Esophagus muscularis mucosa (tissue), 4 donors: ENCODE results near the gene LIG3. TPM values are rescaled to one million over a fixed set of nuclear protein-coding genes. Genes with fewer than 3 reads are reported as not detected.
A peak's percentile ranks its signal among the peaks of the same experiment; 100 is the strongest.
"Not testable (repeated sequence)": the region's sequence is repeated elsewhere in the genome, so short reads cannot be mapped to it uniquely, and the experiment has no call there.

ENCODE experiments used
- DNase-seq: peaks from one replicate; pipeline ENCODE4 v3.0.0-alpha.2; 2017; ENCODE audit errors: extremely low spot score
- H3K27ac ChIP-seq, 4 donors: fragments of 200-600 bp; sonication (generic); replicated peaks in 1 of 4; 1 replicate in 3 of 4; 2 replicates in 1 of 4; pipeline ENCODE4 v1.5.1; 2016 to 2019; ENCODE audit warnings: mild to moderate bottlenecking in 1 of 4
- H3K27me3 ChIP-seq, 4 donors: fragments of 200-600 bp; sonication (generic); one replicate each; pipeline versions ENCODE4 v1.5.1 to v1.6.0; 2016 to 2019
- H3K36me3 ChIP-seq, 4 donors: fragments of 200-600 bp; sonication (generic); one replicate each; pipeline ENCODE4 v1.5.1; 2016 to 2019
- H3K4me1 ChIP-seq, 4 donors: fragments of 200-600 bp; sonication (generic); one replicate each; pipeline ENCODE4 v1.5.1; 2016 to 2019
- H3K4me3 ChIP-seq, 4 donors: fragments of 200-600 bp; sonication (generic); 1 replicate in 2 of 4; 2 replicates in 2 of 4; pipeline ENCODE4 v1.5.1; 2016 to 2019; ENCODE audit warnings: mild to moderate bottlenecking in 4 of 4, moderate library complexity in 1 of 4
- H3K9me3 ChIP-seq, 4 donors: fragments of 200-600 bp; sonication (generic); 1 replicate in 3 of 4; 2 replicates in 1 of 4; pipeline ENCODE4 v1.5.1; 2016 to 2019
- EP300 ChIP-seq: sonication (generic); formaldehyde crosslinking; IDR thresholded peaks from one replicate; pipeline ENCODE4 v1.6.1; 2017; ENCODE audit warnings: antibody characterized with exemption
- POLR2A ChIP-seq: fragments of 450-650 bp; IDR thresholded peaks from one replicate; pipeline ENCODE4 v1.6.1; 2017; ENCODE audit warnings: antibody characterized with exemption, moderate library complexity, mild to moderate bottlenecking, low read depth
- POLR2AphosphoS5 ChIP-seq, 2 donors: sonication (generic); formaldehyde crosslinking; IDR thresholded peaks; one replicate each; pipeline ENCODE4 v1.6.1; 2017; ENCODE audit warnings: antibody characterized with exemption in 2 of 2
- WGBS: methylation state at CpG from one replicate; pipeline ENCODE4 v1.1.5; 2018; 5-methylcytosine and 5-hydroxymethylcytosine counted together
- intact Hi-C: fragments of 100-400 bp; cut with DNase I; formaldehyde crosslinking; loops from one replicate; pipeline ENCODE4 v1.15.1; 2023
- total RNA-seq, 4 donors: library from RNA; depleted of rRNA; stranded (reverse); fragments of >200 nt; gene quantifications; one replicate each; pipeline versions ENCODE4 v1.1.0 to v1.2.1, GENCODE V29; 2016
- TF ChIP-seq, protein P1 (sequence below), 3 experiments: fragments of 200-600 bp in 2 of 3; fragments of 450-650 bp in 1 of 3; sonication (generic) in 2 of 3; IDR thresholded peaks; one replicate each; pipeline ENCODE4 v1.5.1; 2017 to 2019; ENCODE audit warnings: antibody characterized with exemption in 3 of 3, mild to moderate bottlenecking in 2 of 3, moderate library complexity in 1 of 3

Gene LIG3
- total RNA-seq, 4 donors from 2014 or later = 24.7 to 50.7 (median 32.1) TPM

DNA sequence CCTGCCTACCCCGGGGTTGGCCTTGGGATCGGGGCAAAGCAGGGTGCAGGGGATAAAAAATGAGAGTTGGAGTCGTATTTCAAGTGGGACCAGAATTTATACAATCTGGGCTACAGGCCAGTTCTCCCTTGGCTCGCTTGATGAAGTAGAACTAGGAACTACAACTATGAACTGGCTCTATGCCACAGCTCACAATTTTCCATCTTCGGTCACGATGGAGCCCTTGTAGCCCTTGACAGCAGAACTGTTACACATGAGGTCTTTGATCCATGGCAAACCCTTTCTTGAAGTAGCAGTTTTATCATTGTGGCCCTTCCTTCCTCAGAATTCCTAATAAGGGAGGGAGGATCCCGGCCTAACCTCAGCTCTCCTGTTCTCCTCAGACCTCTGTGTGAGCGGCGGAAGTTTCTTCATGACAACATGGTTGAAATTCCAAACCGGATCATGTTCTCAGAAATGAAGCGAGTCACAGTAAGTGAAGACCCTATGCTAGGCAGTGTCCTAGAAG is 17.1 kb downstream of the LIG3 start:
- H3K36me3 ChIP-seq = peaks cover 8 to 82% (median 78%) of the 10 kb centered on the region in 4 donors
- peak overlapping the region; percentile 84 to 89 (median 88) for H3K27ac ChIP-seq
- peaks cover 22 to 53% (median 46%) of the 10 kb centered on the region in 4 donors for H3K4me1 ChIP-seq
- DNase-seq = no peak
- no peaks in the 10 kb centered on the region for H3K9me3 ChIP-seq
- peak overlapping the region; percentile 5 to 24 (median 13) for H3K4me3 ChIP-seq
- TF ChIP-seq POLR2AphosphoS5 (IDR thresholded peaks at IDR 0.05) = peak; percentile 68 to 80
- TF ChIP-seq EP300 = peak; percentile 63
- TF ChIP-seq, protein P1, sequence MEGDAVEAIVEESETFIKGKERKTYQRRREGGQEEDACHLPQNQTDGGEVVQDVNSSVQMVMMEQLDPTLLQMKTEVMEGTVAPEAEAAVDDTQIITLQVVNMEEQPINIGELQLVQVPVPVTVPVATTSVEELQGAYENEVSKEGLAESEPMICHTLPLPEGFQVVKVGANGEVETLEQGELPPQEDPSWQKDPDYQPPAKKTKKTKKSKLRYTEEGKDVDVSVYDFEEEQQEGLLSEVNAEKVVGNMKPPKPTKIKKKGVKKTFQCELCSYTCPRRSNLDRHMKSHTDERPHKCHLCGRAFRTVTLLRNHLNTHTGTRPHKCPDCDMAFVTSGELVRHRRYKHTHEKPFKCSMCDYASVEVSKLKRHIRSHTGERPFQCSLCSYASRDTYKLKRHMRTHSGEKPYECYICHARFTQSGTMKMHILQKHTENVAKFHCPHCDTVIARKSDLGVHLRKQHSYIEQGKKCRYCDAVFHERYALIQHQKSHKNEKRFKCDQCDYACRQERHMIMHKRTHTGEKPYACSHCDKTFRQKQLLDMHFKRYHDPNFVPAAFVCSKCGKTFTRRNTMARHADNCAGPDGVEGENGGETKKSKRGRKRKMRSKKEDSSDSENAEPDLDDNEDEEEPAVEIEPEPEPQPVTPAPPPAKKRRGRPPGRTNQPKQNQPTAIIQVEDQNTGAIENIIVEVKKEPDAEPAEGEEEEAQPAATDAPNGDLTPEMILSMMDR (IDR thresholded peaks at IDR 0.05) = no peak
- intact Hi-C loops = loop anchor here (5.0 kb wide), 1 partner anchor 90 kb away; no protein-coding TSS in a partner anchor
- 46% methylated on average over 11 of the region's 11 CpGs for WGBS
- H3K27me3 ChIP-seq = no peaks in the 10 kb centered on the region

DNA sequence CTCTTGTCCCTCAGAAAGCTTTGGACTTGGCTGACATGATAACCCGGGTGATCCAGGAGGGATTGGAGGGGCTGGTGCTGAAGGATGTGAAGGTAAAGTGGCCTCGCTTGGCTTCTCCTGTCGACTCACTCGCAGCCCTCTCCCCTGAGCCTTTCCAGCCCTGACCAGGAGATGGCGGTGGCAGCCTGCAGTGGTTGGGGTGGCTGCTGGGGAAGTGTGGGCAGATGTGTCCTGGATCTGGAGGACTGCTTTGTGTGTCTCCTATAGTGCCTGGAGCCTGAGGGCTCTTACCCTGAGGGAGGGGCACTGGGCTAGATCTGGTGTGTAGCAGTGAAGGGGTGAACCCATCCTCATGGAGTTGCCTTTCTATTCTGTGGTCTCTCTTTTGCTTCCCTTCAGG is 17.9 kb downstream of the LIG3 start:
- WGBS = 30% methylated on average over 5 of the region's 5 CpGs
- H3K27me3 ChIP-seq = no peaks in the 10 kb centered on the region
- H3K4me1 ChIP-seq = peaks cover 24 to 61% (median 54%) of the 10 kb centered on the region in 4 donors
- H3K4me3 ChIP-seq = peak overlapping the region; percentile 5 to 24 (median 13)
- DNase-seq = peak; percentile 93
- intact Hi-C loops = loop anchor here (2.0 to 5.0 kb wide), 2 partner anchors 89 to 121 kb away; partner anchors contain the start of gene RAD51D
- TF ChIP-seq EP300 (no peak), POLR2AphosphoS5 (IDR thresholded peaks at IDR 0.05) (no peak)
- TF ChIP-seq, protein P1 (IDR thresholded peaks at IDR 0.05) = peak; percentile 57 to 76 (median 70)
- H3K27ac ChIP-seq = peak overlapping the region; percentile 84 to 89 (median 88)
- H3K36me3 ChIP-seq = peaks cover 7 to 82% (median 75%) of the 10 kb centered on the region in 4 donors
- H3K9me3 ChIP-seq = no peaks in the 10 kb centered on the region

DNA sequence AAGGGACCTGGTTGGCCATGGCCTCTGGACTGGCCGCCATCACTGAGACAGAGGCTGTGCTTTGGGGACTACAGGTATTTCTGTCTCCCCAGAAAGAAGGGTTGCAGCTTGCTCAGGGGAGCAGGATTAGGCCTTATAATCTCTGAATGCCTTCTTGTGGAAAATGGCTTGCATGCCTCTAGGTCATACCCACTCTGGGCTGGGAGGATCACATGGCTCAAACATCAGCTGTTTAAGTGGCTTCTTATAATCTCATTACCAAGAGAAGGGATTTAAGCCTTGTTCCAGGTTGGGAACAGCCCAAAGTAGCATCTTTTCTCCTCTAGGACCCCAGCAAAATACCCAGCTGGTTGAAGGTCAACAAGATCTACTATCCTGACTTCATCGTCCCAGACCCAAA is 19.1 kb downstream of the LIG3 start:
- H3K9me3 ChIP-seq = no peaks in the 10 kb centered on the region
- no peak overlapping the region for H3K4me3 ChIP-seq
- no peak for TF ChIP-seq POLR2A
- no peak for TF ChIP-seq EP300
- no peak for TF ChIP-seq POLR2AphosphoS5 (IDR thresholded peaks at IDR 0.05)
- TF ChIP-seq, protein P1 (IDR thresholded peaks at IDR 0.05) = no peak
- WGBS = 100% methylated on average over 2 of the region's 2 CpGs
- peaks cover 24 to 69% (median 59%) of the 10 kb centered on the region in 4 donors for H3K4me1 ChIP-seq
- H3K36me3 ChIP-seq = peaks cover 0 to 82% (median 75%) of the 10 kb centered on the region in 4 donors
- intact Hi-C loops = loop anchor here (2.0 to 5.0 kb wide), 2 partner anchors 88 to 119 kb away; partner anchors contain the start of gene RAD51D
- peak overlapping the region in 3 of 4 donors; percentile 87 to 89 (median 88) for H3K27ac ChIP-seq
- no peak for DNase-seq
- H3K27me3 ChIP-seq = no peaks in the 10 kb centered on the region

DNA sequence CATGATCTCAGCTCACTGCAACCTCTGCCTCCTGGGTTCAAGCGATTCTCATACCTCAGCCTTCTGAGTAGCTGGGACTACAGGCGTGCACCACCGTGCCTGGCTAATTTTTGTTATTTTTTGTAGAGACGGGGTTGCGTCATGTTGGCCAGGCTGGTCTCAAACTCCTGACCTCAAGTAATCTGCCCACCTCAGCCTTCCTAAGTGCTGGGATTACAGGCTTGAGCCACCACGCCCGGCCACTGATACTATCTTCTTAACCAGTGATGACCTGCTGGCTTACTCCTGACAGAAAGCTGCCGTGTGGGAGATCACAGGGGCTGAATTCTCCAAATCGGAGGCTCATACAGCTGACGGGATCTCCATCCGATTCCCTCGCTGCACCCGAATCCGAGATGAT is 20.7 kb downstream of the LIG3 start:
- peaks cover 0 to 82% (median 66%) of the 10 kb centered on the region in 4 donors for H3K36me3 ChIP-seq
- H3K27me3 ChIP-seq, H3K4me3 ChIP-seq, H3K9me3 ChIP-seq, DNase-seq, intact Hi-C loops: not testable (repeated sequence)
- peaks cover 24 to 69% (median 59%) of the 10 kb centered on the region in 4 donors for H3K4me1 ChIP-seq
- H3K27ac ChIP-seq = peak overlapping the region in 3 of 4 donors; percentile 62 to 73 (median 66)
- 94% methylated on average over 14 of the region's 14 CpGs for WGBS

DNA sequence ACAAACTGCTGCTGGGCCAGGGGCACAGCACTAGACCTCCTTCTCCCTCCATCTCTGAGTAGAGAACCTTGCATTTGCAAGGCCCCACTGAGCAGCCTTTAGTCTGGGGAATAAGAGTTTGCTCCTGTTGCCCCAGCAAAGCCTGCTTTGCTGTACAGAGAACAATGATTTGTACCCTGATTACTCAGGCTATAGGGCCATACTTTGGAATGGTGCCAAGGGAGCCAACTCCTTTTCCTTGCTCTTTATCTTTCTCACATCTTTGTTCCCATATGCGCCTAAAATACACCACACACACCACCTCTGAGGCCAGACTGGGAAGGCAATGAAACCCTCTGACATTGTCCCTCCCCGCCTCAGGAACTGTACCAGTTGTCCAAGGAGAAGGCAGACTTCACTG is 21.2 kb downstream of the LIG3 start:
- Histone ChIP-seq H3K4me3 (no peak overlapping the region), H3K4me1 (peaks cover 24 to 64% (median 55%) of the 10 kb centered on the region in 4 donors), H3K9me3 (no peaks in the 10 kb centered on the region), H3K27me3 (no peaks in the 10 kb centered on the region), H3K36me3 (peaks cover 0 to 82% (median 66%) of the 10 kb centered on the region in 4 donors), H3K27ac (peak overlapping the region; percentile 62 to 73 (median 64))
- WGBS = 94% methylated on average over 2 of the region's 2 CpGs
- intact Hi-C loops = no loop called here
- TF ChIP-seq POLR2A = no peak
- no peak for TF ChIP-seq POLR2AphosphoS5 (IDR thresholded peaks at IDR 0.05)
- TF ChIP-seq, protein P1 (IDR thresholded peaks at IDR 0.05) = no peak
- no peak for TF ChIP-seq EP300
- no peak for DNase-seq
